GM12878 (cell line): ENCODE measurements around the gene MYO1D. TPM values are rescaled to one million over a fixed set of nuclear protein-coding genes. Genes with fewer than 3 reads are reported as not detected.

Source experiments
- ATAC-seq: fragments of 200-7000 bp; cut with Tn5 transposase; 3 replicates; pipeline ENCODE4 v1.9.1; 2020; ENCODE audit warnings: mild to moderate bottlenecking, moderate library complexity
- BruUV-seq: library from RNA; stranded (reverse); fragments of 400-500 nt; replicated peaks from 2 replicates; lab custom pipeline; 2021; lab: Mats Ljungman, UMichigan
- CTCF ChIA-PET: fragments of 300-600 bp; sonication (Branson Sonifier 250); formaldehyde crosslinking; extraction: SDS; loops from one replicate; lab custom pipeline; 2021; ENCODE audit warnings: inconsistent platforms; lab: Yijun Ruan, JAX
- POLR2A ChIA-PET: fragments of 350-600 bp; formaldehyde crosslinking; extraction: SDS; loops from one replicate; lab custom pipeline; 2021; ENCODE audit warnings: inconsistent platforms; lab: Charles Lee
- RAD21 ChIA-PET: fragments of 300-600 bp; sonication (Branson Sonifier 250); formaldehyde crosslinking; loops from one replicate; lab custom pipeline; 2023; ENCODE audit warnings: antibody characterized with exemption; ENCODE audit not compliant: unreplicated experiment; lab: Charles Lee
- SMC1A ChIA-PET: fragments of 300-600 bp; sonication (Branson Sonifier 250); formaldehyde crosslinking; loops from one replicate; lab custom pipeline; 2023; ENCODE audit not compliant: unreplicated experiment, uncharacterized antibody; lab: Charles Lee
- DNase-seq: peaks from one replicate; pipeline ENCODE4 v3.0.0-alpha.2; 2011; ENCODE audit warnings: low read depth, low spot score
- FAIRE-seq: peaks from 3 replicates; lab custom pipeline; 2011; peaks lifted over from hg19 to GRCh38; lab: Jason Lieb, UNC
- H2AFZ ChIP-seq: 2 replicates; pipeline ENCODE4 v1.6.0; 2011; ENCODE audit warnings: low read depth, low read length, control low read depth; ENCODE audit not compliant: control insufficient read depth
- H3K27ac ChIP-seq: 2 replicates; pipeline ENCODE4 v1.5.1; 2011; ENCODE audit warnings: control low read depth; ENCODE audit not compliant: control insufficient read depth, insufficient read depth
- H3K27me3 ChIP-seq, 2 experiments: replicated peaks in 1 of 2; 2 replicates each; pipeline versions ENCODE4 v1.6.0 to v1.6.1; 2011; ENCODE audit warnings: low read length in 1 of 2; ENCODE audit not compliant: control insufficient read depth in 2 of 2, insufficient read depth in 2 of 2
- H3K36me3 ChIP-seq, 2 experiments: 2 replicates each; pipeline ENCODE4 v1.5.1; 2011; ENCODE audit warnings: low read length in 1 of 2; ENCODE audit not compliant: control insufficient read depth in 2 of 2, insufficient read depth in 2 of 2
- H3K4me1 ChIP-seq: 2 replicates; pipeline ENCODE4 v1.6.1; 2011; ENCODE audit warnings: mild to moderate bottlenecking, low read length, moderate library complexity, mixed read lengths; ENCODE audit not compliant: control insufficient read depth, insufficient read depth
- H3K4me2 ChIP-seq: 2 replicates; pipeline ENCODE4 v1.6.0; 2011; ENCODE audit warnings: control low read depth; ENCODE audit not compliant: control insufficient read depth, insufficient read depth
- H3K4me3 ChIP-seq: fragments of 200-600 bp; sonication (generic); 2 replicates; pipeline ENCODE4 v1.5.1; 2016
- H3K79me2 ChIP-seq: 2 replicates; pipeline ENCODE4 v1.6.0; 2011; ENCODE audit warnings: low read length; ENCODE audit not compliant: control insufficient read depth, insufficient read depth
- H3K9ac ChIP-seq: 2 replicates; pipeline ENCODE4 v1.8.0; 2011; ENCODE audit warnings: low read length, control low read depth, mixed read lengths; ENCODE audit not compliant: control insufficient read depth, insufficient read depth
- H3K9me3 ChIP-seq: replicated peaks from 3 replicates; pipeline ENCODE4 v1.5.1; 2011; ENCODE audit warnings: mild to moderate bottlenecking, low read length; ENCODE audit not compliant: control insufficient read depth, insufficient read depth
- H4K20me1 ChIP-seq: 2 replicates; pipeline ENCODE4 v1.6.0; 2011; ENCODE audit not compliant: control insufficient read depth, insufficient read depth
- E2F4 ChIP-seq: IDR thresholded peaks from 2 replicates; pipeline ENCODE4 v1.6.1; 2012; ENCODE audit warnings: low read depth, low read length, improper control_type of control experiment
- E4F1 ChIP-seq: fragments of 450-650 bp; IDR thresholded peaks from 2 replicates; pipeline ENCODE4 v1.6.1; 2018; ENCODE audit warnings: borderline replicate concordance, mild to moderate bottlenecking; ENCODE audit not compliant: partially characterized antibody
- JUND ChIP-seq: IDR thresholded peaks from 2 replicates; pipeline ENCODE4 v1.6.1; 2012; ENCODE audit warnings: low read depth, mild to moderate bottlenecking, low read length, improper control_type of control experiment, moderate library complexity
- RB1 ChIP-seq: fragments of 450-650 bp; formaldehyde crosslinking; IDR thresholded peaks from 2 replicates; pipeline ENCODE4 v1.6.1; 2017; ENCODE audit warnings: mild to moderate bottlenecking, borderline replicate concordance
- RELB ChIP-seq: fragments of 450-650 bp; IDR thresholded peaks from 2 replicates; pipeline ENCODE4 v1.6.1; 2017; ENCODE audit warnings: low read depth, mild to moderate bottlenecking, moderate library complexity
- RUNX3 ChIP-seq: IDR thresholded peaks from 2 replicates; pipeline ENCODE4 v1.6.1; 2012; ENCODE audit warnings: low read length, inconsistent platforms
- SMARCA5 ChIP-seq: fragments of 450-650 bp; IDR thresholded peaks from 2 replicates; pipeline ENCODE4 v1.6.1; 2017; ENCODE audit warnings: mild to moderate bottlenecking
- TCF7 ChIP-seq: IDR thresholded peaks from 2 replicates; pipeline ENCODE4 v1.6.1; 2014; ENCODE audit warnings: antibody characterized with exemption, borderline replicate concordance
- WGBS: methylation state at CpG from one replicate; pipeline ENCODE4 v1.1.6; 2016; ENCODE audit warnings: low lambda C conversion rate; ENCODE audit not compliant: insufficient replicate concordance, insufficient coverage; ENCODE audit errors: missing lambda C conversion rate; 5-methylcytosine and 5-hydroxymethylcytosine counted together
- in situ Hi-C: fragments of 300-500 bp; cut with MboI; formaldehyde crosslinking; loops from 9 replicates; pipeline ENCODE4 v1.14.3; 2018; ENCODE audit warnings: mixed read lengths
- intact Hi-C: fragments of 100-400 bp; cut with micrococcal nuclease; formaldehyde crosslinking; loops from one replicate; pipeline ENCODE4 v1.14.2; 2022; ENCODE audit not compliant: unreplicated experiment
- polyA plus RNA-seq, 11 experiments: library from polyadenylated mRNA; depleted of rRNA in 4 of 11; unstranded in 6 of 11; stranded (reverse) in 5 of 11; fragments of >200 nt; fragmentation: Nextera tagmentation in 4 of 11; fragmentation: Illumina TruSeq in 1 of 11; extraction: Ambion mirVana in 4 of 11; extraction: Trizol in 1 of 11; gene quantifications; 1 replicate in 1 of 11; 2 replicates in 10 of 11; pipeline versions ENCODE4 v1.2.1 to v1.2.3, GENCODE V29; 2011 to 2016; ENCODE audit warnings: inconsistent platforms in 2 of 11, missing spikeins in 2 of 11, low read depth in 1 of 11
- total RNA-seq, 4 experiments: library from RNA; depleted of rRNA in 3 of 4; stranded (reverse); fragments of >200 nt in 3 of 4; fragmentation: Illumina TruSeq in 1 of 4; extraction: Trizol in 1 of 4; gene quantifications; 2 replicates each; pipeline versions ENCODE4 v1.2.1 to v1.2.3, GENCODE V29; 2013 to 2021

MYO1D gene
- total and polyA plus RNA-seq, 10 of the 15 experiments (the other 5 are each of a cell fraction or from before 2014, with no cell fraction given) = 1.8 to 37.7 (median 25.4) TPM

- H2AFZ ChIP-seq = no peak overlapping the region
- in situ Hi-C loops = loop anchor here (5.0 to 25.0 kb wide), 2 partner anchors 291 to 441 kb away; no protein-coding TSS in a partner anchor
- WGBS = 95% methylated on average over 4 of the region's 4 CpGs
- intact Hi-C loops = no loop called here
- ChIA-PET CTCF (interaction anchor here (0.6 to 7.0 kb wide), 5 partner anchors 9 to 220 kb away, joined by 3 to 59 read pairs (median 4); no protein-coding TSS in a partner anchor), RAD21 (interaction anchor here (1.1 to 1.3 kb wide), 3 partner anchors 10 to 135 kb away, joined by 3 to 5 read pairs (median 3); no protein-coding TSS in a partner anchor), SMC1A (interaction anchor here (1.0 kb wide), 1 partner anchor 10 kb away, joined by 4 read pairs; no protein-coding TSS in a partner anchor), POLR2A (no interaction called here)
- no peak overlapping the region for H3K27ac ChIP-seq
- H3K9ac ChIP-seq = no peak overlapping the region
- ATAC-seq = no peak
- H3K79me2 ChIP-seq = no peaks in the 10 kb centered on the region
- H3K4me1 ChIP-seq = no peaks in the 10 kb centered on the region
- H3K4me2 ChIP-seq = no peak overlapping the region
- no TSS peak for BruUV-seq
- no peak for DNase-seq
- H3K4me3 ChIP-seq = no peak overlapping the region
- peaks cover 34 to 70% of the 10 kb centered on the region in 2 experiments for H3K36me3 ChIP-seq
- no peaks in the 10 kb centered on the region for H3K27me3 ChIP-seq
- TF ChIP-seq JUND (no peak), RELB (no peak), RUNX3 (no peak), E2F4 (no peak), E4F1 (no peak), SMARCA5 (no peak), RB1 (no peak), TCF7 (no peak)
- no peaks in the 10 kb centered on the region for H3K9me3 ChIP-seq
- H4K20me1 ChIP-seq = no peaks in the 10 kb centered on the region
- no peak for FAIRE-seq
These were observed 405.3 kb downstream of the MYO1D start for GRCh38 chr17:32471652-32472051.
